Measurements from ENCODE around the gene PPP1R9B.

DNA sequence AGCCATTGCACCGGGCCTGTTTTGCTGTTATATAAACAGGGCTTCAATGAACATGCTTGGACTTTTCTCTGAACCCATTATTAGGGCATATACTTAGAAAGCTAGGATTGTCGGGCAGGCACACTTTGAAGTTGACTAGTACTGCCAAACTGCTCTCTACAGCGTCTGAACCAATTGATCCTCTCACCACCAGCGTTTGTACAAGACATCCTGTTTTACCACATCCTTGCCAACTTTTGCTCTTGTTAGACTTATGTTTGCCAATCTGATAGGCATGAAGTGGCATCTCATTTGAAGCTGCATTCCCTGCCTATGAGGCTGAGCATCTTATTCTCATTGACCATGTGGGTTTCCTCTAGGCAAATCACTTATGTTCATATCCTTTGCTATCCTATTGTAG is 7.4 kb upstream of the PPP1R9B start:
- TF ChIP-seq POLR2AphosphoS5 (IDR thresholded peaks at IDR 0.05; ENCODE audit: low read depth, low read length), result no peak
- TF ChIP-seq SIN3A (IDR thresholded peaks at IDR 0.05; ENCODE audit: borderline replicate concordance, insufficient read depth, low read length), result no peak
- no peak for TF ChIP-seq TAF1 (IDR thresholded peaks at IDR 0.05; ENCODE audit: borderline replicate concordance, insufficient read depth, low read length)
- TF ChIP-seq, protein P1, sequence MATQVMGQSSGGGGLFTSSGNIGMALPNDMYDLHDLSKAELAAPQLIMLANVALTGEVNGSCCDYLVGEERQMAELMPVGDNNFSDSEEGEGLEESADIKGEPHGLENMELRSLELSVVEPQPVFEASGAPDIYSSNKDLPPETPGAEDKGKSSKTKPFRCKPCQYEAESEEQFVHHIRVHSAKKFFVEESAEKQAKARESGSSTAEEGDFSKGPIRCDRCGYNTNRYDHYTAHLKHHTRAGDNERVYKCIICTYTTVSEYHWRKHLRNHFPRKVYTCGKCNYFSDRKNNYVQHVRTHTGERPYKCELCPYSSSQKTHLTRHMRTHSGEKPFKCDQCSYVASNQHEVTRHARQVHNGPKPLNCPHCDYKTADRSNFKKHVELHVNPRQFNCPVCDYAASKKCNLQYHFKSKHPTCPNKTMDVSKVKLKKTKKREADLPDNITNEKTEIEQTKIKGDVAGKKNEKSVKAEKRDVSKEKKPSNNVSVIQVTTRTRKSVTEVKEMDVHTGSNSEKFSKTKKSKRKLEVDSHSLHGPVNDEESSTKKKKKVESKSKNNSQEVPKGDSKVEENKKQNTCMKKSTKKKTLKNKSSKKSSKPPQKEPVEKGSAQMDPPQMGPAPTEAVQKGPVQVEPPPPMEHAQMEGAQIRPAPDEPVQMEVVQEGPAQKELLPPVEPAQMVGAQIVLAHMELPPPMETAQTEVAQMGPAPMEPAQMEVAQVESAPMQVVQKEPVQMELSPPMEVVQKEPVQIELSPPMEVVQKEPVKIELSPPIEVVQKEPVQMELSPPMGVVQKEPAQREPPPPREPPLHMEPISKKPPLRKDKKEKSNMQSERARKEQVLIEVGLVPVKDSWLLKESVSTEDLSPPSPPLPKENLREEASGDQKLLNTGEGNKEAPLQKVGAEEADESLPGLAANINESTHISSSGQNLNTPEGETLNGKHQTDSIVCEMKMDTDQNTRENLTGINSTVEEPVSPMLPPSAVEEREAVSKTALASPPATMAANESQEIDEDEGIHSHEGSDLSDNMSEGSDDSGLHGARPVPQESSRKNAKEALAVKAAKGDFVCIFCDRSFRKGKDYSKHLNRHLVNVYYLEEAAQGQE (IDR thresholded peaks at IDR 0.05; ENCODE audit: insufficient read depth in 1 of 2, low read depth in 2 of 2, low read length in 2 of 2), result no peak
- no peak for TF ChIP-seq FOXP2 (optimal IDR thresholded peaks at IDR 0.05; ENCODE audit: borderline replicate concordance, extremely low read depth, extremely low read length, insufficient read depth)
